Trophoblast cell (in vitro differentiated cells and primary cell): ENCODE results near the gene PIAS1.
"Not testable (repeated sequence)": the region's sequence is repeated elsewhere in the genome, so short reads cannot be mapped to it uniquely, and the experiment has no call there.

ENCODE experiments used
- DNase-seq, 2 donors: peaks; one replicate each; pipeline ENCODE4 v3.0.0-alpha.2; 2016
- H2AFZ ChIP-seq: 2 replicates; pipeline ENCODE4 v1.6.1; 2013; ENCODE audit warnings: low read length, moderate library complexity, mild to moderate bottlenecking; ENCODE audit not compliant: insufficient read depth, poor library complexity
- H2AK5ac ChIP-seq: 2 replicates; pipeline ENCODE4 v1.6.1; 2013; ENCODE audit warnings: mild to moderate bottlenecking, low read length
- H2BK120ac ChIP-seq: 2 replicates; pipeline ENCODE4 v1.6.1; 2013; ENCODE audit warnings: low read length, mild to moderate bottlenecking, moderate library complexity; ENCODE audit not compliant: insufficient read depth, poor library complexity
- H2BK12ac ChIP-seq: 2 replicates; pipeline ENCODE4 v1.6.1; 2013; ENCODE audit warnings: mild to moderate bottlenecking, low read length, moderate library complexity
- H2BK5ac ChIP-seq: 2 replicates; pipeline ENCODE4 v1.6.1; 2013; ENCODE audit warnings: low read length, low read depth, moderate library complexity, mild to moderate bottlenecking; ENCODE audit not compliant: poor library complexity
- H3K14ac ChIP-seq: 2 replicates; pipeline ENCODE4 v1.6.1; 2013; ENCODE audit warnings: mild to moderate bottlenecking, low read length
- H3K18ac ChIP-seq: 2 replicates; pipeline ENCODE4 v1.6.1; 2013; ENCODE audit warnings: mild to moderate bottlenecking, low read length
- H3K23ac ChIP-seq: 2 replicates; pipeline ENCODE4 v1.6.1; 2013; ENCODE audit warnings: low read length
- H3K27ac ChIP-seq: 2 replicates; pipeline ENCODE4 v1.5.1; 2013; ENCODE audit warnings: low read depth, mild to moderate bottlenecking, inconsistent platforms, low read length, moderate library complexity
- H3K27me3 ChIP-seq: 2 replicates; pipeline ENCODE4 v1.6.1; 2013; ENCODE audit warnings: inconsistent platforms, mild to moderate bottlenecking, low read length, moderate library complexity; ENCODE audit not compliant: insufficient read depth
- H3K36me3 ChIP-seq, 2 experiments: 1 replicate in 1 of 2; 2 replicates in 1 of 2; pipeline ENCODE4 v1.6.1; 2013; ENCODE audit warnings: low read length in 2 of 2, mild to moderate bottlenecking in 2 of 2, moderate library complexity in 1 of 2; ENCODE audit not compliant: insufficient read depth in 2 of 2, control insufficient read depth in 1 of 2
- H3K4ac ChIP-seq: 2 replicates; pipeline ENCODE4 v1.6.1; 2013; ENCODE audit warnings: low read depth, mild to moderate bottlenecking, low read length, moderate library complexity
- H3K4me1 ChIP-seq, 2 experiments: 1 replicate in 1 of 2; 2 replicates in 1 of 2; pipeline ENCODE4 v1.6.1; 2013; ENCODE audit warnings: low read length in 2 of 2, mild to moderate bottlenecking in 2 of 2, moderate library complexity in 1 of 2; ENCODE audit not compliant: insufficient read depth in 2 of 2, control insufficient read depth in 1 of 2
- H3K4me2 ChIP-seq: 2 replicates; pipeline ENCODE4 v1.6.1; 2013; ENCODE audit warnings: inconsistent platforms, mild to moderate bottlenecking, low read length, moderate library complexity
- H3K4me3 ChIP-seq: 2 replicates; pipeline ENCODE4 v1.5.1; 2013; ENCODE audit warnings: mild to moderate bottlenecking, low read depth, low read length, inconsistent platforms
- H3K79me1 ChIP-seq: one replicate; pipeline ENCODE4 v1.6.1; 2013; ENCODE audit warnings: low read length
- H3K79me2 ChIP-seq: 2 replicates; pipeline ENCODE4 v1.6.1; 2013; ENCODE audit warnings: low read length, mild to moderate bottlenecking; ENCODE audit not compliant: control insufficient read depth, insufficient read depth, poor library complexity
- H3K9ac ChIP-seq: 2 replicates; pipeline ENCODE4 v1.6.1; 2013; ENCODE audit warnings: mild to moderate bottlenecking, low read length
- H3K9me3 ChIP-seq: 2 replicates; pipeline ENCODE4 v1.6.1; 2013; ENCODE audit warnings: low read depth, mild to moderate bottlenecking, control low read depth, inconsistent platforms, low read length; ENCODE audit not compliant: insufficient read depth
- H4K12ac ChIP-seq: 2 replicates; pipeline ENCODE4 v1.6.1; 2013; ENCODE audit warnings: low read depth, mild to moderate bottlenecking, low read length, moderate library complexity
- H4K8ac ChIP-seq: 2 replicates; pipeline ENCODE4 v1.6.1; 2013; ENCODE audit warnings: low read depth, mild to moderate bottlenecking, low read length, moderate library complexity
- H4K91ac ChIP-seq: one replicate; pipeline ENCODE4 v1.6.1; 2013; ENCODE audit warnings: low read depth, mild to moderate bottlenecking, low read length, moderate library complexity
- WGBS: extraction: QIAGEN DNeasy Blood & Tissue Kit; methylation state at CpG from one replicate; pipeline ENCODE4 v1.1.7; 2013; ENCODE audit warnings: missing lambda C conversion rate; ENCODE audit not compliant: insufficient read length, insufficient coverage; ENCODE audit errors: extremely low coverage; 5-methylcytosine and 5-hydroxymethylcytosine counted together

Gene PIAS1

GRCh38 chr15:68220967-68221366 lies 166.9 kb downstream of the PIAS1 start:
- no CpG with 5 or more reads among the region's 6 CpGs for WGBS
- no peak overlapping the region for H3K9ac ChIP-seq
- no peak overlapping the region for H2BK12ac ChIP-seq
- no peak overlapping the region for H3K4me3 ChIP-seq
- H2BK5ac ChIP-seq = no peak overlapping the region
- no peak overlapping the region for H2BK120ac ChIP-seq
- H3K27me3 ChIP-seq = no peaks in the 10 kb centered on the region
- peaks cover 2% of the 10 kb centered on the region for H3K79me2 ChIP-seq
- H4K91ac ChIP-seq = no peak overlapping the region
- peaks cover 5 to 7% of the 10 kb centered on the region in 2 experiments for H3K36me3 ChIP-seq
- no peaks in the 10 kb centered on the region for H3K4me1 ChIP-seq
- no peak overlapping the region for H4K8ac ChIP-seq
- no peak overlapping the region for H3K14ac ChIP-seq
- H3K4ac ChIP-seq = no peak overlapping the region
- DNase-seq = no peak
- H4K12ac ChIP-seq = no peak overlapping the region
- no peak overlapping the region for H2AFZ ChIP-seq
- no peak overlapping the region for H3K23ac ChIP-seq
- no peak overlapping the region for H3K27ac ChIP-seq
- H3K79me1 ChIP-seq = no peaks in the 10 kb centered on the region
- no peak overlapping the region for H2AK5ac ChIP-seq
- no peak overlapping the region for H3K4me2 ChIP-seq
- H3K9me3 ChIP-seq = peaks cover 2% of the 10 kb centered on the region
- H3K18ac ChIP-seq = no peak overlapping the region

- not testable (repeated sequence) for H2BK120ac ChIP-seq, H2AFZ ChIP-seq, H2BK12ac ChIP-seq, H3K4me1 ChIP-seq, H2AK5ac ChIP-seq, H3K4me3 ChIP-seq, H3K79me1 ChIP-seq, H3K27me3 ChIP-seq, H3K9ac ChIP-seq, H2BK5ac ChIP-seq, H3K4ac ChIP-seq, H3K14ac ChIP-seq, H3K36me3 ChIP-seq, H4K8ac ChIP-seq, H4K91ac ChIP-seq, H3K4me2 ChIP-seq, H3K9me3 ChIP-seq, H4K12ac ChIP-seq, H3K27ac ChIP-seq, H3K18ac ChIP-seq, DNase-seq, H3K79me2 ChIP-seq, H3K23ac ChIP-seq
- WGBS = no CpG with 5 or more reads among the region's 55 CpGs
Measured at GRCh38 chr15:68221530-68222431, 167.7 kb downstream of the PIAS1 start.

GRCh38 chr15:68222432-68222743 lies 168.3 kb downstream of the PIAS1 start:
- not testable (repeated sequence) for H3K4me3 ChIP-seq, H3K27me3 ChIP-seq, H3K14ac ChIP-seq, H2BK120ac ChIP-seq, H4K91ac ChIP-seq, H3K27ac ChIP-seq, H4K8ac ChIP-seq, H4K12ac ChIP-seq, H3K4ac ChIP-seq, H2BK12ac ChIP-seq, H3K23ac ChIP-seq, H2AFZ ChIP-seq, H3K9me3 ChIP-seq, H3K18ac ChIP-seq, H3K79me1 ChIP-seq, H2AK5ac ChIP-seq, DNase-seq, H3K36me3 ChIP-seq, H3K9ac ChIP-seq, H3K4me2 ChIP-seq, H3K4me1 ChIP-seq, H2BK5ac ChIP-seq, H3K79me2 ChIP-seq
- WGBS = no CpG with 5 or more reads among the region's 18 CpGs

- H4K91ac ChIP-seq = no peak overlapping the region
- H2AFZ ChIP-seq = no peak overlapping the region
- peaks cover under 1 to 2% of the 10 kb centered on the region in 2 experiments for H3K4me1 ChIP-seq
- no peak overlapping the region for H4K8ac ChIP-seq
- no peak overlapping the region for H2BK12ac ChIP-seq
- no peak for DNase-seq
- H3K27ac ChIP-seq = no peak overlapping the region
- H2BK5ac ChIP-seq = no peak overlapping the region
- H3K4me2 ChIP-seq = no peak overlapping the region
- no peak overlapping the region for H3K18ac ChIP-seq
- no CpG with 5 or more reads among the region's 6 CpGs for WGBS
- H3K79me1 ChIP-seq = no peaks in the 10 kb centered on the region
- peaks cover 3 to 5% of the 10 kb centered on the region in 2 experiments for H3K36me3 ChIP-seq
- H4K12ac ChIP-seq = no peak overlapping the region
- no peak overlapping the region for H2AK5ac ChIP-seq
- H3K4ac ChIP-seq = peak overlapping the region; percentile 24
- no peak overlapping the region for H3K4me3 ChIP-seq
- no peak overlapping the region for H3K23ac ChIP-seq
- H3K27me3 ChIP-seq = no peaks in the 10 kb centered on the region
- H2BK120ac ChIP-seq = no peak overlapping the region
- no peak overlapping the region for H3K9ac ChIP-seq
- H3K9me3 ChIP-seq = peaks cover 2% of the 10 kb centered on the region
- H3K79me2 ChIP-seq = peaks cover 2% of the 10 kb centered on the region
- H3K14ac ChIP-seq = no peak overlapping the region
Measured at GRCh38 chr15:68223171-68223570, 169.1 kb downstream of the PIAS1 start.
